SK-N-SH (cell line): ENCODE measurements around the gene SAMD1.

Experiments used
- ELF1 ChIP-seq: IDR thresholded peaks from 2 replicates; pipeline ENCODE4 v1.4.0; 2012
- GABPA ChIP-seq: IDR thresholded peaks from 2 replicates; pipeline ENCODE4 v1.4.0; 2012; ENCODE audit warnings: low read depth, mild to moderate bottlenecking
- MXI1 ChIP-seq: IDR thresholded peaks from 2 replicates; pipeline ENCODE4 v1.6.1; 2012; ENCODE audit warnings: mild to moderate bottlenecking, low read depth, low read length, improper control_type of control experiment
- YY1 ChIP-seq: IDR thresholded peaks from 2 replicates; pipeline ENCODE4 v1.4.0; 2012; ENCODE audit warnings: low read depth, mild to moderate bottlenecking
- TF ChIP-seq, protein P1 (sequence below): IDR thresholded peaks from 2 replicates; pipeline ENCODE4 v1.4.0; 2012; ENCODE audit warnings: low read depth
- TF ChIP-seq, protein P2 (sequence below): fragments of 200-600 bp; sonication (generic); IDR thresholded peaks from 2 replicates; pipeline ENCODE4 v1.6.1; 2017; ENCODE audit warnings: antibody characterized with exemption, mild to moderate bottlenecking, moderate library complexity

DNA sequence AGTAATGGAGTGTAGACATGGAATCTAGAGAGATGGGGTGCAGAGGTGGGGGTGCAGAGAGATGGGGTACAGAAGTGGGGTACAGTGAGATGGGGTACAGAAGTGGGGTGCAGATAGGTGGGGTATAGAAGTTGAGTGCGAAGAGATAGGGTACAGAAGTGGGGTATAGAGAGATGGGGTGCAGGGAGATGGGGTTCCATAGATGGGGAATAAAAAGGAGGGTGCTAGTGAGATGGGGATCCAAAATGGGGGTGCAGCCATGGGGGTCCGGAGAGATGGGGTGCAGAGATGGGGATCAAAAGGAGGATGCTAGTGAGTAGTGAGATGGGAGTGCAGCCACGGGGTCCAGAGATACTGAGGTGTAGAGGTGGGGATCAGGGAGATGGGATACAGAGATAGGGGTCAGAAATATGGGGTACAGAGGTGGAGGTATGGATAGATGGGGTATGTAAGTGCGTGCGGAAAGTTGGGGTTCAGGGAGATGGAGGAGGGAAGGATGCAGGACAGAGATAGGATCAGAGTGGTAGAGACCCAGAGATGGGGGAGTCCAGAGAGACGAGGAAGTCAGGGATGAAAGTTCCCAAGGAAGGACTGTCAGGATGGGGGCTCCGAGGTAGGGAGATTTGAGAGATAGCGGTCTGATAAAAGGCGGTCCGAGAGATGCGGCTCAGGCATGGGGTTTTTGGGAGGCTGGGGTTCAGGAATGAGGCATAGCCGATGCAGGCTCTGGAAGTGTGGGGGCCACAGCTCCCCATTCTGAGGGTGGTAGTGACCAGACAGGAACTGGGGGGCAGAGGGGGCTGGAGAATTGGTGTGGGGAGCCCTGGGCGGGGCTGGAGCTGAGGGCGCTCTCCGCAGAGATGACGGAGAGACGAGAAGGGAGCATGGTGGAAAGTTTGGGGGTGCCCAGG, 32.1 kb downstream of the SAMD1 start:
- TF ChIP-seq GABPA = no peak
- TF ChIP-seq, protein P1, sequence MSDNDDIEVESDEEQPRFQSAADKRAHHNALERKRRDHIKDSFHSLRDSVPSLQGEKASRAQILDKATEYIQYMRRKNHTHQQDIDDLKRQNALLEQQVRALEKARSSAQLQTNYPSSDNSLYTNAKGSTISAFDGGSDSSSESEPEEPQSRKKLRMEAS = no peak
- TF ChIP-seq, protein P2, sequence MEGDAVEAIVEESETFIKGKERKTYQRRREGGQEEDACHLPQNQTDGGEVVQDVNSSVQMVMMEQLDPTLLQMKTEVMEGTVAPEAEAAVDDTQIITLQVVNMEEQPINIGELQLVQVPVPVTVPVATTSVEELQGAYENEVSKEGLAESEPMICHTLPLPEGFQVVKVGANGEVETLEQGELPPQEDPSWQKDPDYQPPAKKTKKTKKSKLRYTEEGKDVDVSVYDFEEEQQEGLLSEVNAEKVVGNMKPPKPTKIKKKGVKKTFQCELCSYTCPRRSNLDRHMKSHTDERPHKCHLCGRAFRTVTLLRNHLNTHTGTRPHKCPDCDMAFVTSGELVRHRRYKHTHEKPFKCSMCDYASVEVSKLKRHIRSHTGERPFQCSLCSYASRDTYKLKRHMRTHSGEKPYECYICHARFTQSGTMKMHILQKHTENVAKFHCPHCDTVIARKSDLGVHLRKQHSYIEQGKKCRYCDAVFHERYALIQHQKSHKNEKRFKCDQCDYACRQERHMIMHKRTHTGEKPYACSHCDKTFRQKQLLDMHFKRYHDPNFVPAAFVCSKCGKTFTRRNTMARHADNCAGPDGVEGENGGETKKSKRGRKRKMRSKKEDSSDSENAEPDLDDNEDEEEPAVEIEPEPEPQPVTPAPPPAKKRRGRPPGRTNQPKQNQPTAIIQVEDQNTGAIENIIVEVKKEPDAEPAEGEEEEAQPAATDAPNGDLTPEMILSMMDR = no peak
- no peak for TF ChIP-seq YY1
- TF ChIP-seq MXI1 = no peak
- no peak for TF ChIP-seq ELF1
